GM12878 (cell line): ENCODE results near the gene STAC2. TPM values are rescaled to one million over a fixed set of nuclear protein-coding genes. Genes with fewer than 3 reads are reported as not detected.

Experiments used
- CEBPB ChIP-seq, 2 experiments: fragments of 150-350 bp in 1 of 2; IDR thresholded peaks; 2 replicates each; pipeline ENCODE4 v1.6.1; 2012 to 2014; ENCODE audit warnings: low read depth in 2 of 2, low read length in 2 of 2, borderline replicate concordance in 1 of 2, inconsistent platforms in 1 of 2
- CREB1 ChIP-seq: IDR thresholded peaks from 2 replicates; pipeline ENCODE4 v1.6.1; 2012; ENCODE audit warnings: low read depth, mild to moderate bottlenecking, inconsistent platforms
- CUX1 ChIP-seq: IDR thresholded peaks from 2 replicates; pipeline ENCODE4 v1.6.1; 2012; ENCODE audit warnings: improper control_type of control experiment, low read depth, low read length; ENCODE audit not compliant: insufficient replicate concordance
- E4F1 ChIP-seq: fragments of 450-650 bp; IDR thresholded peaks from 2 replicates; pipeline ENCODE4 v1.6.1; 2018; ENCODE audit warnings: borderline replicate concordance, mild to moderate bottlenecking; ENCODE audit not compliant: partially characterized antibody
- EGR1 ChIP-seq, 2 experiments: IDR thresholded peaks; 1 replicate in 1 of 2; 2 replicates in 1 of 2; pipeline ENCODE4 v1.6.1; 2011 to 2012; ENCODE audit warnings: low read depth in 2 of 2, low read length in 2 of 2, borderline replicate concordance in 1 of 2, mild to moderate bottlenecking in 1 of 2, moderate library complexity in 1 of 2
- KLF5 ChIP-seq: fragments of 450-650 bp; IDR thresholded peaks from 2 replicates; pipeline ENCODE4 v1.6.1; 2014; ENCODE audit warnings: mild to moderate bottlenecking; ENCODE audit not compliant: partially characterized antibody
- MEF2B ChIP-seq: fragments of 450-650 bp; IDR thresholded peaks from 2 replicates; pipeline ENCODE4 v1.6.1; 2018; ENCODE audit warnings: mild to moderate bottlenecking, moderate library complexity; ENCODE audit not compliant: partially characterized antibody, poor library complexity, severe bottlenecking
- MYC ChIP-seq: IDR thresholded peaks from 2 replicates; pipeline ENCODE4 v1.6.1; 2011; ENCODE audit warnings: mild to moderate bottlenecking, low read length, moderate library complexity, inconsistent platforms; ENCODE audit not compliant: insufficient read depth, insufficient replicate concordance, insufficient read length, severe bottlenecking
- NBN ChIP-seq: fragments of 450-650 bp; IDR thresholded peaks from 2 replicates; pipeline ENCODE4 v1.6.1; 2016
- NKRF ChIP-seq: fragments of 450-650 bp; conservative IDR thresholded peaks from 2 replicates; pipeline ENCODE4 v1.6.1; 2017; ENCODE audit warnings: mild to moderate bottlenecking, moderate library complexity
- POLR2AphosphoS2 ChIP-seq: IDR thresholded peaks from 2 replicates; pipeline ENCODE4 v1.6.1; 2011; ENCODE audit warnings: low read depth, mild to moderate bottlenecking, low read length, improper control_type of control experiment, moderate library complexity
- STAT1 ChIP-seq: fragments of 450-650 bp; conservative IDR thresholded peaks from 2 replicates; pipeline ENCODE4 v1.6.1; 2014; ENCODE audit warnings: antibody characterized with exemption, mild to moderate bottlenecking
- SUZ12 ChIP-seq: fragments of 200-600 bp; sonication (generic); IDR thresholded peaks from one replicate; pipeline ENCODE4 v1.6.1; 2018; ENCODE audit warnings: antibody characterized with exemption, mild to moderate bottlenecking; ENCODE audit not compliant: unreplicated experiment
- polyA plus RNA-seq, 11 experiments: library from polyadenylated mRNA; depleted of rRNA in 4 of 11; unstranded in 6 of 11; stranded (reverse) in 5 of 11; fragments of >200 nt; fragmentation: Nextera tagmentation in 4 of 11; fragmentation: Illumina TruSeq in 1 of 11; extraction: Ambion mirVana in 4 of 11; extraction: Trizol in 1 of 11; gene quantifications; 1 replicate in 1 of 11; 2 replicates in 10 of 11; pipeline versions ENCODE4 v1.2.1 to v1.2.3, GENCODE V29; 2011 to 2016; ENCODE audit warnings: inconsistent platforms in 2 of 11, missing spikeins in 2 of 11, low read depth in 1 of 11
- total RNA-seq, 4 experiments: library from RNA; depleted of rRNA in 3 of 4; stranded (reverse); fragments of >200 nt in 3 of 4; fragmentation: Illumina TruSeq in 1 of 4; extraction: Trizol in 1 of 4; gene quantifications; 2 replicates each; pipeline versions ENCODE4 v1.2.1 to v1.2.3, GENCODE V29; 2013 to 2021
- TF ChIP-seq, protein P1 (sequence below): fragments of 450-650 bp; formaldehyde crosslinking; IDR thresholded peaks from 2 replicates; pipeline ENCODE4 v1.4.0; 2020; ENCODE audit warnings: mild to moderate bottlenecking, moderate library complexity

The STAC2 gene
- total and polyA plus RNA-seq, 10 of the 15 experiments (the other 5 are each of a cell fraction or from before 2014, with no cell fraction given): 0.04 TPM; not detected in 9

DNA sequence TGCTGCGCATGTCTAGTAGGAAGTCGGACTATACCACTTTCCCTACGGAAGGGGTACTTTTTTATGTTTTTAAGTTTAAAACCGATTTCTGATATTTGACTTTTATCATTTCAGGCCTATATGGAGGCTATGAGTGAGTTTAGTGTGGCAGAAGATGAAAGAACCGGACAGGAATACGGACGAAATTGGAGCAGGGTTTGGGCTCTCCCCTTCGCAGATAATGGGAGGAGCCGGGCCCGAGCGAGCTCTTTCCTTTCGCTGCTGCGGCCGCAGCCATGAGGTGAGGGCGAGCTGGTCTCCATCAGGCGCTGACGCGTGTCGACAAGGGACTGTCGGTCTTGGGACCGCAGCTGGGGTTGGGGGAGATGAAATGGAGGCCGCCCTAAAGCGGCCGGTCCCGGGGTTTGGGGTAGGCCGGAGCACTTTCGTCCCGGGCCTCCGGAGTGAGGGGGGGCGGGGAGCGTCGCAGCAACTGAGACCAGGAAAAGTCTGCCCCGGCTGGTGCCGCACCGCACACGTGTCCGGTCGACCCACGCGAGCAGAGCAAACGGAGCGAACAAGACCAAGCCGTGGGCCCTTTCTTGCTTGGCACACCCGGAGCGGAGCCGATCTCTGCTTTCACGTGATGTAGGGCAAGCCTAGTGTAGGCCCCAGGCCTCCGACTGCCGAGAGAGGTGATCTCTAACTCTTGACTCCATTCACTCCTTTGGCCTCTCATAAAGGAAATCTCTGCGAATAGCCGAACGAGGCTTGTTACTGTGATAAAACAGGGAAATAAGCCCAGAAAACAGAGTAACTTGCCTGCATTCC is 25.5 kb downstream of the STAC2 start, which contains the start of gene RPL19 (continued):
- TF ChIP-seq, protein P1, sequence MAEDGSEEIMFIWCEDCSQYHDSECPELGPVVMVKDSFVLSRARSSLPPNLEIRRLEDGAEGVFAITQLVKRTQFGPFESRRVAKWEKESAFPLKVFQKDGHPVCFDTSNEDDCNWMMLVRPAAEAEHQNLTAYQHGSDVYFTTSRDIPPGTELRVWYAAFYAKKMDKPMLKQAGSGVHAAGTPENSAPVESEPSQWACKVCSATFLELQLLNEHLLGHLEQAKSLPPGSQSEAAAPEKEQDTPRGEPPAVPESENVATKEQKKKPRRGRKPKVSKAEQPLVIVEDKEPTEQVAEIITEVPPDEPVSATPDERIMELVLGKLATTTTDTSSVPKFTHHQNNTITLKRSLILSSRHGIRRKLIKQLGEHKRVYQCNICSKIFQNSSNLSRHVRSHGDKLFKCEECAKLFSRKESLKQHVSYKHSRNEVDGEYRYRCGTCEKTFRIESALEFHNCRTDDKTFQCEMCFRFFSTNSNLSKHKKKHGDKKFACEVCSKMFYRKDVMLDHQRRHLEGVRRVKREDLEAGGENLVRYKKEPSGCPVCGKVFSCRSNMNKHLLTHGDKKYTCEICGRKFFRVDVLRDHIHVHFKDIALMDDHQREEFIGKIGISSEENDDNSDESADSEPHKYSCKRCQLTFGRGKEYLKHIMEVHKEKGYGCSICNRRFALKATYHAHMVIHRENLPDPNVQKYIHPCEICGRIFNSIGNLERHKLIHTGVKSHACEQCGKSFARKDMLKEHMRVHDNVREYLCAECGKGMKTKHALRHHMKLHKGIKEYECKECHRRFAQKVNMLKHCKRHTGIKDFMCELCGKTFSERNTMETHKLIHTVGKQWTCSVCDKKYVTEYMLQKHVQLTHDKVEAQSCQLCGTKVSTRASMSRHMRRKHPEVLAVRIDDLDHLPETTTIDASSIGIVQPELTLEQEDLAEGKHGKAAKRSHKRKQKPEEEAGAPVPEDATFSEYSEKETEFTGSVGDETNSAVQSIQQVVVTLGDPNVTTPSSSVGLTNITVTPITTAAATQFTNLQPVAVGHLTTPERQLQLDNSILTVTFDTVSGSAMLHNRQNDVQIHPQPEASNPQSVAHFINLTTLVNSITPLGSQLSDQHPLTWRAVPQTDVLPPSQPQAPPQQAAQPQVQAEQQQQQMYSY: peak; percentile 51; the same call in 1 of the 2 replicates
- TF ChIP-seq EGR1 (IDR thresholded peaks at IDR 0.05; ENCODE audit: borderline replicate concordance in 1 of 2, low read depth in 2 of 2, low read length in 2 of 2) (no peak), CREB1 (no peak; the same call in 1 of the 2 replicates), CEBPB (IDR thresholded peaks at IDR 0.05; ENCODE audit: borderline replicate concordance in 1 of 2, low read depth in 2 of 2, low read length in 2 of 2) (no peak), STAT1 (peak; percentile 59; the same call in 1 of the 2 replicates), POLR2AphosphoS2 (peak; percentile 87), MYC (peak; percentile 91), NKRF (peak; percentile 81), SUZ12 (no peak), KLF5 (peak; percentile 99), NBN (peak; percentile 82), CUX1 (no peak), E4F1 (peak; percentile 5), MEF2B (peak; percentile 35)
